GM03348 (cell line): ENCODE results near the gene INPP5A.
"Not testable (repeated sequence)": the region's sequence is repeated elsewhere in the genome, so short reads cannot be mapped to it uniquely, and the experiment has no call there.

Source experiments
- DNase-seq: peaks from one replicate; pipeline ENCODE4 v3.0.0; 2012; ENCODE audit warnings: low spot score

INPP5A gene

GRCh38 chr10:132806110-132806509 is 268.5 kb downstream of the INPP5A start:
- no peak for DNase-seq

- DNase-seq, result no peak
Observed at GRCh38 chr10:132806561-132807003, 269.0 kb downstream of the INPP5A start.

- no peak for DNase-seq
Observed at GRCh38 chr10:132807621-132808049, 270.0 kb downstream of the INPP5A start.

GRCh38 chr10:132808383-132809231 is 271.0 kb downstream of the INPP5A start:
- DNase-seq, result no peak

- DNase-seq, result no peak
Observed at GRCh38 chr10:132809232-132810140, 271.9 kb downstream of the INPP5A start.

GRCh38 chr10:132810141-132810806 is 272.7 kb downstream of the INPP5A start:
- DNase-seq, result no peak

GRCh38 chr10:132810807-132811700 is 273.5 kb downstream of the INPP5A start:
- DNase-seq, result no peak

- no peak for DNase-seq
Observed at GRCh38 chr10:132811891-132812481, 274.4 kb downstream of the INPP5A start.

- no peak for DNase-seq
Observed at GRCh38 chr10:132812520-132812919, 274.9 kb downstream of the INPP5A start.

GRCh38 chr10:132813001-132813401 is 275.4 kb downstream of the INPP5A start:
- DNase-seq, result no peak

GRCh38 chr10:132813560-132814468 is 276.2 kb downstream of the INPP5A start:
- no peak for DNase-seq

GRCh38 chr10:132814469-132814856 is 276.9 kb downstream of the INPP5A start:
- no peak for DNase-seq

GRCh38 chr10:132815168-132815857 is 277.7 kb downstream of the INPP5A start:
- DNase-seq, result no peak

GRCh38 chr10:132816718-132817117 is 279.1 kb downstream of the INPP5A start:
- DNase-seq, result no peak

- DNase-seq, result no peak
Observed at GRCh38 chr10:132817701-132818211, 280.2 kb downstream of the INPP5A start.

GRCh38 chr10:132820056-132820455 is 282.5 kb downstream of the INPP5A start:
- DNase-seq, result no peak

- DNase-seq, result not testable (repeated sequence)
Observed at GRCh38 chr10:132825783-132826523, 288.4 kb downstream of the INPP5A start.
